Motor neuron (in vitro differentiated cells): ENCODE data around the gene EFL1. TPM values are rescaled to one million over a fixed set of nuclear protein-coding genes. Genes with fewer than 3 reads are reported as not detected.
"Not testable (repeated sequence)": the region's sequence is repeated elsewhere in the genome, so short reads cannot be mapped to it uniquely, and the experiment has no call there.

Experiments
- ATAC-seq, 8 experiments: fragments of 200-7000 bp; cut with Tn5 transposase; replicated peaks in 6 of 8; 2 replicates each; pipeline ENCODE4 v1.8.0; 2021; ENCODE audit warnings: mild to moderate bottlenecking in 8 of 8, moderate library complexity in 8 of 8
- H3K27ac ChIP-seq, 2 donors: fragments of 250-450 bp; sonication (Bioruptor Pico); 2 replicates each; pipeline ENCODE4 v1.9.0; 2021; ENCODE audit warnings: antibody characterized with exemption in 2 of 2, mild to moderate bottlenecking in 2 of 2, moderate library complexity in 1 of 2
- H3K4me1 ChIP-seq, 2 donors: fragments of 250-450 bp; sonication (Bioruptor Pico); replicated peaks in 1 of 2; 2 replicates each; pipeline ENCODE4 v1.6.1; 2021; ENCODE audit warnings: antibody characterized with exemption in 2 of 2, mild to moderate bottlenecking in 2 of 2, moderate library complexity in 1 of 2
- H3K4me3 ChIP-seq, 5 donors: fragments of 250-450 bp; sonication (Bioruptor Pico); 2 replicates each; pipeline ENCODE4 v1.9.0; 2021; ENCODE audit warnings: antibody characterized with exemption in 5 of 5, mild to moderate bottlenecking in 5 of 5, moderate library complexity in 4 of 5
- WGBS, 10 experiments: fragments of 450-650 bp; shearing (Covaris generic); methylation state at CpG; one replicate each; pipeline ENCODE4 v1.0.0; 2022; 5-methylcytosine and 5-hydroxymethylcytosine counted together
- in situ Hi-C, 9 experiments: fragments of 400-800 bp; cut with MboI; loops; one replicate each; pipeline ENCODE4 v1.15.0; 2021; ENCODE audit warnings: low sequenced_read_pairs in 9 of 9, low pct_unique_long_range_greater_than_20kb in 2 of 9; ENCODE audit not compliant: unreplicated experiment in 9 of 9
- total RNA-seq, 8 experiments: library from RNA; unstranded; fragments of 300-600 nt; gene quantifications; 2 replicates each; pipeline versions ENCODE4 v1.2.3 to v1.2.4, GENCODE V29; 2022

Gene EFL1
- total RNA-seq, 8 experiments from 2014 or later = 12.1 to 19.8 (median 14.8) TPM

- H3K4me1 ChIP-seq, H3K4me3 ChIP-seq, ATAC-seq, H3K27ac ChIP-seq, in situ Hi-C loops: not testable (repeated sequence)
- WGBS, 10 experiments = 40 to 100% (median 55%) methylated on average over 1 to 2 of the region's 2 CpGs
These were observed 46.4 kb downstream of the EFL1 start for GRCh38 chr15:82216092-82216491.

DNA sequence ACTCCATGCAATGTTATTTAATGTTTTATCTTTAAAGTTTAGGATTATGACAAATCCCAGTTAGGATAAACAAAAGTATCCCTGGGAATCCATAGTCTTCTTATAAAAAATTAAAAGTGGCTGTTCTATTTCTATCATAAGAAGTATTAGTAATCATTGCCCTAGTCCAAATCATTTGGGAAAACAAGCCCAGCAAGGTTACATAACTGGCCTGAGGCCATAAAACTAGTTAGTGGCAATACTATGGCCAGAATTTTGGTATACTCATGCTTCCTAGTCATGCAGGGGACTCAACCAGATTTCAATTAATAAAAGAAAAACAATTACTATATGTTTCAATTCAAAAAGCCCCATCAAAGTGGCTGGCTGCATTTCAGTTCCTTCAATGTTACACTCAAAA is 50.3 kb downstream of the EFL1 start:
- in situ Hi-C loops = not testable (repeated sequence)

DNA sequence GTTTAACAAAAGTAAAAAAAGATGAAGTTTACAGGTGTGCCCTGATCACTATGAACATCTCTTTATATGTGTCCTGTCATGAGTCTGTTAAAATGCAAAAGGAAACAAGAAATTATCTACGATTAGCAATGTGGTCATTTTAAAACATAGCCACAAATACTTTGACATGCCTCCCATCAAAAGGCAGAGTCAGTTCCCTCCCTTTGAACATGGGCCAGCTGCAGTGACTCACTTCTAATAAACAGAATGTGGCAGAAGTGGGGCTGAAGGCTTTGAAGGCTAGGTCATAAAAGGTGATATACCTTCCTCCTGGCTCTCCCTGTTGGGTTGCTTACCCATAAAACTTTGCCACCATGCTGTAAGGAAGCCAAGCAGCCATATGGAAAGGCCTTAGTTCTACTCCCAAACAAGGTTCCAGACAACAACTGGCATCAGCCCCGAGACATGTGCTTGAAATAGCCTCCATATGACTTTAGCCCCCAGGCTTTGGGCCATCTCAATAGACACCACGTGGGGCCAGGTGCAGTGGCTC is 52.4 kb downstream of the EFL1 start:
- H3K4me1 ChIP-seq, in situ Hi-C loops, H3K4me3 ChIP-seq, H3K27ac ChIP-seq: not testable (repeated sequence)
- 0 to 83% (median 54%) methylated on average over 1 to 2 of the region's 3 CpGs; no CpG with 5 or more reads in 6 of the 10 experiments for WGBS, 10 experiments
- peak in 2 of 8 experiments; percentile 92 for ATAC-seq

More for the DNA sequence above, 50.3 kb downstream of the EFL1 start:
- H3K4me1 ChIP-seq, H3K27ac ChIP-seq, ATAC-seq, H3K4me3 ChIP-seq: not testable (repeated sequence)

DNA sequence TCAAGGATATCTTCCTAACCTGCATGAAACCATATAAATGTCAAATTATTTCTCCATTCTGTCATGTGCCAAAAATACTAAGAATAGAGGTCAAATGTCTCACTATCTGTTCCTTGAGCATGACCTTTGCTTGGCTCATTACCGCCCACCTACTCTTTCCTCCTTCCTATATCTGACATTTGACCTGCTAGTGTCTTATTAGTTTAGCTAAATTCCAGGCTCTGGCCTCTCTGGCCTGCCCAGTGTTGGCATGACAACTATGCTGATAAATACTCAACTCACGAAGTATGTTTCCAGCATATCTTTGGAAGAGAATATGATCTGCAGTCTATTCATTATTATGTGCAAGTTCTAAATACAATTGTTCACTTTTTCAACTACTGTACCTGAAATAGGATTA is 58.0 kb downstream of the EFL1 start:
- ATAC-seq, in situ Hi-C loops, H3K27ac ChIP-seq, H3K4me1 ChIP-seq, H3K4me3 ChIP-seq: not testable (repeated sequence)
- 20 to 83% methylated on average over 1 of the region's 2 CpGs; no CpG with 5 or more reads in 8 of the 10 experiments for WGBS, 10 experiments

GRCh38 chr15:82197733-82198594 is 64.6 kb downstream of the EFL1 start:
- Histone ChIP-seq H3K27ac (no peak overlapping the region), H3K4me3 (no peak overlapping the region), H3K4me1 (peaks cover 2% of the 10 kb centered on the region in 2 donors)
- WGBS, 10 experiments = 0 to 48% (median 23%) methylated on average over 1 to 5 of the region's 8 CpGs; no CpG with 5 or more reads in 2 of the 10 experiments
- in situ Hi-C loops = loop anchor here in 1 of 9 experiments (10.0 kb wide), 1 partner anchor 93 kb away; no protein-coding TSS in a partner anchor
- ATAC-seq = peak; percentile 99 to 100 (median 100)

- ATAC-seq = no peak
- 47 to 100% (median 79%) methylated on average over 1 to 2 of the region's 2 CpGs; no CpG with 5 or more reads in 4 of the 10 experiments for WGBS, 10 experiments
- H3K4me3 ChIP-seq = no peak overlapping the region
- peaks cover 2% of the 10 kb centered on the region in 2 donors for H3K4me1 ChIP-seq
- H3K27ac ChIP-seq = no peak overlapping the region
- in situ Hi-C loops = loop anchor here in 1 of 9 experiments (10.0 kb wide), 1 partner anchor 92 kb away; no protein-coding TSS in a partner anchor
These were observed 66.2 kb downstream of the EFL1 start for GRCh38 chr15:82196353-82196752.

- H3K4me3 ChIP-seq, H3K4me1 ChIP-seq, ATAC-seq, H3K27ac ChIP-seq: not testable (repeated sequence)
- 90 to 100% (median 94%) methylated on average over 1 to 7 of the region's 7 CpGs; no CpG with 5 or more reads in 4 of the 10 experiments for WGBS, 10 experiments
- in situ Hi-C loops = loop anchor here in 1 of 9 experiments (10.0 kb wide), 1 partner anchor 91 kb away; no protein-coding TSS in a partner anchor
These were observed 66.7 kb downstream of the EFL1 start for GRCh38 chr15:82195818-82196217.

GRCh38 chr15:82194488-82194887 is 68.0 kb downstream of the EFL1 start:
- in situ Hi-C loops = loop anchor here in 1 of 9 experiments (10.0 kb wide), 1 partner anchor 90 kb away; no protein-coding TSS in a partner anchor
- ATAC-seq = not testable (repeated sequence)
- 86 to 98% (median 94%) methylated on average over 3 to 6 of the region's 6 CpGs; no CpG with 5 or more reads in 1 of the 10 experiments for WGBS, 10 experiments

DNA sequence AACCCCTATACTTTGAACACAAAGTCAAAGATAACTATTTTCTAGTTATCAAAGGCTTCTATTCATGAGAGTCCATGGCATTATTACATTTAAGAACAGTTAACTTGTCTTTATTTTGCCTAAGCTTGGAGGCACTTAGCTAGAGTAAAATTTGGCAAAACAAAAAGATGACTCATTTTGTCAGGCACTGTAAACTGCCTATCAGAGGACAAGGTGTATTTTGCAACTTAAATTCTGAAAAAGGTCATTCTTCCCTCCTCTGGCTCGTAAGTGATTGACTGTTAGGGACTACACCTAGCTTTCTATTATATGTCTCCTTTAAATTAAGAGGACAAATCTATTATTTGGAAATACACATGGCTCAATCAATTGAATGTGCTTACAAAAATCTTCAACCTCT is 69.1 kb downstream of the EFL1 start:
- not testable (repeated sequence) for H3K27ac ChIP-seq, H3K4me3 ChIP-seq, H3K4me1 ChIP-seq
- in situ Hi-C loops = loop anchor here in 1 of 9 experiments (10.0 kb wide), 1 partner anchor 89 kb away; no protein-coding TSS in a partner anchor
- ATAC-seq = peak in 2 of 8 experiments; percentile 11
- no CpG with 5 or more reads among the region's 1 CpG for whole genome bisulfite sequencing, 10 experiments

More at GRCh38 chr15:82194488-82194887, 68.0 kb downstream of the EFL1 start:
- H3K4me3 ChIP-seq, H3K27ac ChIP-seq, H3K4me1 ChIP-seq: not testable (repeated sequence)

GRCh38 chr15:82192394-82192793 is 70.1 kb downstream of the EFL1 start:
- H3K4me3 ChIP-seq, H3K4me1 ChIP-seq, H3K27ac ChIP-seq: not testable (repeated sequence)
- peak in 2 of 8 experiments; percentile 23 to 51 for ATAC-seq
- 41 to 92% (median 76%) methylated on average over 3 to 4 of the region's 4 CpGs; no CpG with 5 or more reads in 1 of the 10 experiments for WGBS, 10 experiments
- in situ Hi-C loops = loop anchor here in 1 of 9 experiments (10.0 kb wide), 1 partner anchor 88 kb away; no protein-coding TSS in a partner anchor

- WGBS, 10 experiments = 89 to 100% (median 97%) methylated on average over 2 to 6 of the region's 6 CpGs; no CpG with 5 or more reads in 1 of the 10 experiments
- Histone ChIP-seq H3K4me3 (no peak overlapping the region), H3K27ac (no peak overlapping the region), H3K4me1 (no peaks in the 10 kb centered on the region)
- no peak for ATAC-seq
- in situ Hi-C loops = no loop called here
These were observed 75.7 kb downstream of the EFL1 start for GRCh38 chr15:82186719-82187406.

DNA sequence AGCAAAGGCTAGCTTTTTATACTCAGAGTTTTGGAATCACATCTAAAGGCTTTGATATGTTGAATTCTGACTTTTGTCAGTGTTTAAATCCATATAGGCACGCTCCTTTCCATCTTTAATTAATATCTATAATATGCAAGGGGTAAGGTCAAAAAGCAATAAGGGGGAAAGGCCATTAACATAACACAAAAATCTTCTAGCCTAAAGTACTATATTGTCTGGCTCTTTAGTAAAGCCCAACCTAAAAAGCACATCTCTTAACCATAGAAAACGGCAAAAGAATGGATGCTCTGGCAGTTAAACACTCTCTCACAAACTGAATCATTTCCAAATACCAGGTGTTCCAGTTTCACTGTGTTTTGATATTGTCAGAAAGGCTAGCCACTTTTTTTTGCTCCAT is 76.4 kb downstream of the EFL1 start:
- no peak for ATAC-seq

GRCh38 chr15:82184776-82185175 is 77.8 kb downstream of the EFL1 start:
- Histone ChIP-seq H3K4me1 (no peaks in the 10 kb centered on the region), H3K4me3 (no peak overlapping the region), H3K27ac (no peak overlapping the region)
- no peak for ATAC-seq
- in situ Hi-C loops = no loop called here

More for the DNA sequence above, 76.4 kb downstream of the EFL1 start:
- H3K4me1 ChIP-seq = no peaks in the 10 kb centered on the region
- in situ Hi-C loops = no loop called here
- H3K4me3 ChIP-seq = no peak overlapping the region
- no peak overlapping the region for H3K27ac ChIP-seq
- WGBS, 10 experiments = 40 to 100% (median 82%) methylated on average over 1 to 2 of the region's 2 CpGs; no CpG with 5 or more reads in 1 of the 10 experiments
